Skeletal muscle cell (primary cell): Measurements from ENCODE around the gene DDX47.
"Not testable (repeated sequence)": the region's sequence is repeated elsewhere in the genome, so short reads cannot be mapped to it uniquely, and the experiment has no call there.

Experiments used
- DNase-seq: peaks from one replicate; pipeline ENCODE4 v3.0.0-alpha.2; 2010; ENCODE audit warnings: low read depth
- H3K4me3 ChIP-seq: 2 replicates; pipeline ENCODE4 v1.5.1; 2011; ENCODE audit warnings: low read depth, mild to moderate bottlenecking, control low read depth, low read length, moderate library complexity

The DDX47 gene

GRCh38 chr12:12796171-12796570 is 17.0 kb upstream of the DDX47 start:
- DNase-seq = no peak
- H3K4me3 ChIP-seq = no peak overlapping the region

DNA sequence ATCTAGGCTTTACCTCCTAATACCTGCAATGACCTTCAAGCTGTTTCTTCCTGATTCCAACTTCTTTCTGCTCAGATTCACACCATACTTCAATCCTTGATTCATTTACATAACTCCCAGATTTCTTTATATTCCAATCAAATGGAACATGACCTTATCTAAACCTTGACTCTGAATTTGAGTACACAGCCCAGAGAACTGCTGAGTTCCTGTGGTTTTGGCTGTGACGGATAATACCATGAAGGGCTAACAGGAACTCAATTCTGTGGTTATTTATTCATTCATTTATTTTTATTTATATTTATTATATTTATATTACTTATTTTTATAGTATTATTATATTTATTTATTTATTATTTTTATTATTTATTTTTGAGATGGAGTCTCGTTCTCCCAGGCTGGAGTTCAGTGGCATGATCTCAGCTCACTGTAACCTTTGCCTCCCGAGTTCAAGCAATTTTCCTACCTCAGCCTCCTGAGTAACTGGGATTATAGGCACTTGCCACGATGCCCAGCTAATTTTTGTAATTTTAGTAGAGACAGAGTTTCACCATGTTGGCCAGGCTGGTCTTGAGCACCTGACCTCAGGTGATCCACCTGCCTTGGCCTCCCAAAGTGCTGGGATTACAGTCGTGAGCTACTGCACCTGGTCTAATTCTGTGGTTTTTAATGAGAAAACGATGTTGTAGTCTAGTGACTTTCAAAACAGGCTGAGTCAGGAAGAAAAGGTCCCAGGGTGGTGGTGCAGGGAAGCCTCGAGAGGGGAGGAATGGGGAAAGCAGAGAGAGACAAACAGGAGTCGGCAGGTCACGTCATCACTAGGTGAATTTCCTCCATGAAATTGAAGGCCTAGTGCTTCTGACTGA is 16.0 kb upstream of the DDX47 start:
- H3K4me3 ChIP-seq = no peak overlapping the region
- DNase-seq = no peak

DNA sequence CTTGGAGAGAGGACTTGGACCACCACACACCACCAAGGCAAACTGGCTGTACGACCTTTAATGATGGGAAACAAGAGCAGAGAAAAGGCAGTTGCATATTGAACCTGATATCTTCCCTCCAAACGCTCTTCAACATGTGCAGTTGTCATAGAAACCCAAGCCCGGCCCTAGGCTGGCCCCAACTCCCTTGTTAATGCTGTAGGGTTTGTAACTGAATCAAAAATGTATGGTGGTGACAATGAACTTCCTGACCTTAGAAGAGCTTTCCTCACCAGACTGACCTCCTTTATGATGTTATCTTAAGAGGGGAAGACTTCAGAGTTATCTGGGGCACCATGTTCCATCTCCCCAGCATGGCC is 15.4 kb upstream of the DDX47 start:
- no peak overlapping the region for H3K4me3 ChIP-seq
- DNase-seq = no peak

- DNase-seq = no peak
- H3K4me3 ChIP-seq = no peak overlapping the region
Observed at GRCh38 chr12:12798480-12798879, 14.7 kb upstream of the DDX47 start.

GRCh38 chr12:12799163-12799920 is 13.8 kb upstream of the DDX47 start:
- no peak overlapping the region for H3K4me3 ChIP-seq
- DNase-seq = no peak

DNA sequence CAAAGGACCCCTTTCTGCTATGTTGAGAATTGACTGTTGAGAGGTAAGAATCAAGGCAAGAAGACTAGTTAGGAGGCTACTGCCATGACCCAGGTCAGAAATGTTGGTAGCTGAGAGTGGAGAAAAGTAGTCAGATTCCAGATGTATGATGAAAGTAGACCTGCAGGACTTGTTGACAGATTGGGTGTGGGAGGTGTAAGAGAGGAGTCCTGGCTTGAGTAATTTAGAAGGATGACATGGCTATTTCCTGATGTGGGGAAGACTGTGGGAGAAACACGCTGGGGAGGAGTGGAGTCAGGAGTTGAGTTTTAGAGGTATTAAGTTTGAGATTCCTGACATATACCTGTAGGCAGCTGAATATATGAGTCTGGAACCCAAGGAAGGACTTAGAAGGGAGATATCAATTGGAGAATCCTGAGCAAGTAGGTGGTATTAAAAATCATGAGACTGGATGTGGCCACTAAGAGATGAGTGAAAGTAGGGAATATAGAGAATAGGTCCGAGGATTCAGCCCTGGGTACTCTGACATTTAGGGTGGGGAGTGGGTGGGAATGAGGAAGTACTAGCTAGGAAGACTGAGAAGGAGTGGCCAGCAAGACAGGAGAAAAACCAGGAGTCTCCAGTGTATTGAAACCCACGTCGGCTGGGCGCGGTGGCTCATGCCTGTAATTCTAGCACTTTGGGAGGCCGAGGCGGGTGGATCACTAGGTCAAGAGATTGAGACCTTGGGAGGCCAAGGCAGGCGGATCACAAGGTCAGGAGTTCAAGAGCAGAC is 12.6 kb upstream of the DDX47 start:
- no peak for DNase-seq
- H3K4me3 ChIP-seq = no peak overlapping the region

GRCh38 chr12:12801656-12802055 is 11.5 kb upstream of the DDX47 start:
- not testable (repeated sequence) for DNase-seq, H3K4me3 ChIP-seq

DNA sequence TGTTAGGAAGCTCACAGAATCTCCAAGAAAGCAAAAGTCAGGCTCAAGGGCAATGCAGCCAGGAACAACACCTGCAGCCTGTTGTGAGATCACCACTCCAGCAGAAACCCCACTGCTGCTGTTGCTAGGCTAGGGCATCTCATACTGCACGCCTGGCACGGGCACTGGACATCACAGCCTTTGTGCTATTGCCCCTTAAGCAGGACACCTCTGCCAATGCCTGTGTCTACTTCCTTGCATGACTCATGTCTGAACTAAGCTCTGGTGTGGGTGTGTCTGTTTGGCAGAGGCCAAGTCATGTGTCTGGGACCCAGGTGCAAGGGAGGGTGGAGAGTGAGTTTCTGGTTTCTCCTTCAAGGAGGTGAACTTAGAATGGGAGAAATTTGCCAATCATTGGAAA is 10.0 kb upstream of the DDX47 start:
- no peak overlapping the region for H3K4me3 ChIP-seq
- peak; percentile 44 for DNase-seq

- no peak for DNase-seq
- H3K4me3 ChIP-seq = no peak overlapping the region
Observed at GRCh38 chr12:12804011-12804410, 9.1 kb upstream of the DDX47 start.

DNA sequence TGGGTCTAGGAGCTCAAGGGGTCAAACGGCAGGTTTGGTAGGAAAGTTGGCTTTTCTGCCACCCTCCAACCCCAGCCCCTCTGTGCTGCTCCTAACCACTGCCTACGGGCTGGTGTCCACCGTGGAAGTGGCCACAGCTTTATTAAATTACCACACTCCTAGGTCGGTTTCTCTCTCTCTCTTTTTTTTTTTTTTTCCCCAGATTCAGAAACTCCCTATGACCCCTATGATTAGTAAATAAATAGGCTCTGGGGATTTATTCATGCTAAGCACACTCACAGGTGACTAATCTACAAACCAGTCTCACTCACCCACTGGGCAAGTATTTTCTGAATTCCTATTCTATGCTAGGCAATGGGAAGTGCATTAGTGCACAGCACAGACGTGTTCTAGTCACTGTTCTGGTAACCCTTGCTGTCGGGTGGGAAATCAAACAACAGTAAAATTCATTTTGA is 8.7 kb upstream of the DDX47 start:
- no peak overlapping the region for H3K4me3 ChIP-seq
- DNase-seq = peak; percentile 65

DNA sequence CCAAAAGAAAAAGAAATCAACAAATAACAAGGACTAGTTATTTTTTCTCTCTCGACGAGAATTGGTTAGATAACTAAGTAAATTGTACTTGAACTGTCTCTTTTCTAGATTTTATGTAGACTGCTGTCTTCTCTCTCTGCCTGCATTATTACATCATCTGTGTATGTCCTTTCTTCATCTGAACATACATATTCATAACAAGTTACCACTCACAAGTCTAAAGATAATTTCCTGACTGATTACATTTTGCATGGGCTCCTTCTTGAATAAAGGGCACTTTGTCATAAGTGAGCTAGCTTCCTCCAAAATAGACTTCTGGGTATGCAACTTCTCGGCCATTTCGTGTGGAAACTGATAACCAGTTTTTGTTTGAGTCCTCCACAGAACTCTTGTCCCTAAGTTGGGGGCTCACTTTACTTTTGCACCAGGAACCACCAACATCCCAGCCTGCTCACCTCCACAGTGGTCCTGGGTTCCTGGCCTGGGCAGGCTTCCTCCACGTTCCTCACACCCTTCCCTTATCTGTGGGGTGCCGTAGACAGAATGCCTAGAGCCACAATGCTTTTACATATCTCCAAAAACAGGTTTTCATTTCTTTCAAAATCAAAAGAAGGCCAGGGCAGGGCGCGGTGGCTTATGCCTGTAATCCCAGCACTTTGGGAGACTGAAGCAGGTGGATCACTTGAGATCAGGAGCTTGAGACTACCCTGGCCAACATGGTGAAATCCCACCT is 6.2 kb upstream of the DDX47 start:
- H3K4me3 ChIP-seq = no peak overlapping the region
- no peak for DNase-seq

GRCh38 chr12:12807517-12807903 is 5.6 kb upstream of the DDX47 start:
- not testable (repeated sequence) for H3K4me3 ChIP-seq, DNase-seq

DNA sequence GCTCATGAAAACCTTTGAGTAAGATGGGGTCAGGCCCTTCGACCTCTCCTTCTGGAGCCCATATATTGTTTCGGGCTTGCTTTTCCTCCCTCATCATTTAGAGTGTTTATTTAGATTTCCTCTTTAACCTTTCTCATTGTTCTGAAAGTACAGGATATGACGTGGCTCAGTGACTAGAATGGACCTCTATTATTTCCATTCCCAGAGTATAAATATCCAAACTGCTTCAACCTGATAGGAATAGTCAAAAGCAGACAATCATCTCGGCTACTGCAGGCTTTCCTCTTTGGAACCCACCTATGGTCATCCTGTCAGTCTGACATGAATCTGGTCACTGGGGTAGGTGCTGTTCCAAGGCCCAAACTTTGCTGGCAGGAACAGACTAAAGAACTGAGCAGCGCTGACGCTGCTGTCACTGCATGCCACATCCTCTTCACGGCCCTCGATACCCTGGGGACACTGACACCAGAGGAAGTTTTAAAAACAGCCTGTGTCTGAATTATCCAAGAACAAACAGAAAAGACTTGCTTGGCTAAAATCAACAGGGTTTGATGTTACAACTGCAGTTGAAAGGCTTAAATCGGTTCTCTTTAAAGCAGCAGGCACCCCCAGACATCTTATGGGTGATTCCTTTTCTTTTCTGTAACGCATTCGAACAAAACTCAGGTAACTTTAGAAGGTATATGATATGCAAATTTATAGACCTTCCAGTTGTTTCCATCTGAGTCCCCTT is 5.0 kb upstream of the DDX47 start:
- no peak for DNase-seq
- no peak overlapping the region for H3K4me3 ChIP-seq

- H3K4me3 ChIP-seq = no peak overlapping the region
- DNase-seq = no peak
Observed at GRCh38 chr12:12810553-12811021, 2.6 kb upstream of the DDX47 start.

DNA sequence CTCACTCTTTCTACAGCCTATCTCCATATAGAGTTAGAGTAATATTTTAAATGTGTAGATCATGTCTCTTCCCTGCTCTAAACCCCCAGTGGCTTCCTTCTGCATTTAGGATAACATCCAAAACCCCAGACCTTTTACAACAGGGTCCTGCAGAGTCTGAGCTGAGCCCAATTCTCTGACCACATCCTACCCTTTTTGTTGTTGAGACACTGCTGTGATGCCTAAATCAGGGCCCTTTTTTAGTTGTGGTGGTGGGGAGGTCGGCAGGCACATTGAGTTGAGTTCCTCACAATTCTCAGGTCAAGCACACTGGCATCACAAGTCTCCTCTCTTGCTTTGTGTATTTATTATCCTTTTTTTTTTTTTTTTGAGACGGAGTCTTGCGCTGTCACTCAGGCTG is 1.8 kb upstream of the DDX47 start:
- DNase-seq = no peak
- no peak overlapping the region for H3K4me3 ChIP-seq

GRCh38 chr12:12812174-12812573 is 972 bp upstream of the DDX47 start:
- no peak for DNase-seq
- no peak overlapping the region for H3K4me3 ChIP-seq

DNA sequence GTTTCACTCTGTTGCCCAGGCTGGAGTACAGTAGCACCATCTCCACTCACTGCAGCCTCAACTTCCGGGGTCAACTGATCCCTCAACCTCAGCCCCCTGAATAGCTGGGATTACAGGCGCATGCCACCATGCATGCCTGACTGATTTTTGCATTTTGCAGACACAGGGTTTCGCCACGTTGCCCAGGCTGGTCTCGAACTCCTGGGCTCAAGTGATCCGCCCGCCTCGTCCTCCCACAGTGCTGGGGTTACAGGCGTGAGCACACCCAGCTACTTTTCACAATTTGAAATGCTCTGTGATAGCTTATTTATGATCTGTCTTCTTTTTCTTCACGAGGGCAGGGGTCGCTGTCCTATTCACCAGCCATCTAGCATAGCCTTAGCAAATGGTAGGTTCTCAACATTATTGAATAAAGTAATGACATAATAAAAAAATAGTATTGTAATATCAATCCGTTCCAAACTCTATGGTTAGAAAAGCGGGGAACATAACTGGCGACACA is 477 bp upstream of the DDX47 start:
- DNase-seq = no peak
- no peak overlapping the region for H3K4me3 ChIP-seq

DNA sequence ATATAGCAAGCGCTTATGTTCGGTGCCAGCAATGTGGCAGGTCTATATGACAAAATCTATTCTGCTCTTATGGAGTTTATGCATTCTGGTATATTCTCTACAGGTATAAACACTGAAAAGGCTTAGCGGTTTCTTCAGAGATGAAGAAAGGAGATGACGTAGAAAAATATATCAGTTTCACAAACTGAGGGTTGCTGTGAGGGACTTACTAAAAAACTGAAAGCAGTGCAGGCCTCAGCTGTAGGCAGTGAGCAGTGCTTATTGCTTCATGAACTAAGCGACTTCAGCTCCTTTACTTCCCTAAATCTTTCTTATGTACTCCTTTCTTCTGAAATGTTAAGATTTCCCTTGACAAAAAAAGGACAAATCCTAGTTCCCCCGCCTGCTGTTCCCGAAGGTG is 4.5 kb downstream of the DDX47 start:
- no peak overlapping the region for H3K4me3 ChIP-seq
- DNase-seq = no peak

DNA sequence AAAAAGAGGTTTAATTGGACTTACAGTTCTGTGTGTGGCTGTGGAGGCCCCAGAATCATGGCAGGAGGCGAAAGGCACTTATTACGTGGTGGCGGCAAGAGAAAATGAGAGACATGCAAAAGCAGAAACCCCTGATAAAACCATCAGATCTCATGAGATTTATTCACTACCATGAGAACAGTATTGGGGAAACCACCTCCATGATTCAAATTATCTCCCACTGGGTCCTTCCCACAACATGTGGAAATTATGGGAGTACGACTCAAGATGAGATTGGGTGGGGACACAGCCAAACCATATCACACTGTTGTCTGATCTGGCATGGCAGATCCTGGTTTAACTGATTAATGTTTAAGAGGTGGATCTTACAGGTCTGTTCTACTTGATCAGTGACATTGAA is 5.6 kb downstream of the DDX47 start:
- H3K4me3 ChIP-seq = no peak overlapping the region
- DNase-seq = no peak
